ENCODE data around the gene UBN1.

DNA sequence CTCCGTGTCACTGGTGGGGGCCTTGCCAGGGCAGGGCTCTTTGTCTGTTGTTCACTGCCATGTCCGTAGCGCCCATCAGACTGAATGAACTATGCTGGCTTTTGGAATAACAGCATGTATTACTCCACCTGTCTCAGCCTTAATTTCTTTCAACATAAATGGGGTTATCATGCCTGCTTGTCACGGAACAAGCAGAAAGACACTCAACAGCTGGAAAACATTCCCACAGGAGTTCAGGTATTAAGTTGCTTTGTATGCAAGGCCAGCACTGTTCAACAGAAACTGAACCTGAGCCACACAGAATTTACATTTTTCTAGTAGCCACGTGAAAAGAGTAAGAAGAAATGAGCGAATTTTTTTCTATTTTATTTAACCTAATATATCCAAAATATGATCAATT, 76.6 kb downstream of the UBN1 start:
- TF ChIP-seq, protein P1, sequence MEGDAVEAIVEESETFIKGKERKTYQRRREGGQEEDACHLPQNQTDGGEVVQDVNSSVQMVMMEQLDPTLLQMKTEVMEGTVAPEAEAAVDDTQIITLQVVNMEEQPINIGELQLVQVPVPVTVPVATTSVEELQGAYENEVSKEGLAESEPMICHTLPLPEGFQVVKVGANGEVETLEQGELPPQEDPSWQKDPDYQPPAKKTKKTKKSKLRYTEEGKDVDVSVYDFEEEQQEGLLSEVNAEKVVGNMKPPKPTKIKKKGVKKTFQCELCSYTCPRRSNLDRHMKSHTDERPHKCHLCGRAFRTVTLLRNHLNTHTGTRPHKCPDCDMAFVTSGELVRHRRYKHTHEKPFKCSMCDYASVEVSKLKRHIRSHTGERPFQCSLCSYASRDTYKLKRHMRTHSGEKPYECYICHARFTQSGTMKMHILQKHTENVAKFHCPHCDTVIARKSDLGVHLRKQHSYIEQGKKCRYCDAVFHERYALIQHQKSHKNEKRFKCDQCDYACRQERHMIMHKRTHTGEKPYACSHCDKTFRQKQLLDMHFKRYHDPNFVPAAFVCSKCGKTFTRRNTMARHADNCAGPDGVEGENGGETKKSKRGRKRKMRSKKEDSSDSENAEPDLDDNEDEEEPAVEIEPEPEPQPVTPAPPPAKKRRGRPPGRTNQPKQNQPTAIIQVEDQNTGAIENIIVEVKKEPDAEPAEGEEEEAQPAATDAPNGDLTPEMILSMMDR (IDR thresholded peaks at IDR 0.05; ENCODE audit: low read length), result no peak
- TF ChIP-seq EZH2 (IDR thresholded peaks at IDR 0.05; ENCODE audit: borderline replicate concordance, low read length), result no peak

All from OCI-LY1 (cell line).